ENCODE data around the gene AUTS2.

AUTS2 gene

DNA sequence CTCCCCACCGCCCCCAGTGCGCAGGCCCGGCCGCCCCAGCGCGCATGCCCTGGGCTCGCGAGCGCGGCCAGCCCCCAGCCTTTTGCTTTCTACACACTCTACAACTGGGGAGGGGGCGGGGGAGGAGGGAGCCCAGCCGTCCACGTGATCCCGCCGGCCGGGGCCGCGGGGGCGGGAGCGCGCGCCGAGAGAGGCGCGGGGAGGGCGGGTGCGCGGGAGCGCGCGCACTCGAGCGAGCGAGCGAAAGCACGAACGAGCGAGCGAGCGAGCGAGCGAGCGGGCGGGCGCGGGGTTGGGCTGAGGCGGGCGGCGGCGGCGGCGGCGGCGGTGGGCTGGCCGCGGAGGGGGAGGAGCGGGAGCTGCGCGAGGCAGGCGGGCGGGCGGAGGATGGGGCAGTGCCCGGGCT, at the start of gene AUTS2:
Gene AUTS2, plus strand, starts transcription at position 395 of the 406 bp plus-strand sequence. CDS start 1,179 bp downstream, outside the sequence.
- TF ChIP-seq, protein P1, sequence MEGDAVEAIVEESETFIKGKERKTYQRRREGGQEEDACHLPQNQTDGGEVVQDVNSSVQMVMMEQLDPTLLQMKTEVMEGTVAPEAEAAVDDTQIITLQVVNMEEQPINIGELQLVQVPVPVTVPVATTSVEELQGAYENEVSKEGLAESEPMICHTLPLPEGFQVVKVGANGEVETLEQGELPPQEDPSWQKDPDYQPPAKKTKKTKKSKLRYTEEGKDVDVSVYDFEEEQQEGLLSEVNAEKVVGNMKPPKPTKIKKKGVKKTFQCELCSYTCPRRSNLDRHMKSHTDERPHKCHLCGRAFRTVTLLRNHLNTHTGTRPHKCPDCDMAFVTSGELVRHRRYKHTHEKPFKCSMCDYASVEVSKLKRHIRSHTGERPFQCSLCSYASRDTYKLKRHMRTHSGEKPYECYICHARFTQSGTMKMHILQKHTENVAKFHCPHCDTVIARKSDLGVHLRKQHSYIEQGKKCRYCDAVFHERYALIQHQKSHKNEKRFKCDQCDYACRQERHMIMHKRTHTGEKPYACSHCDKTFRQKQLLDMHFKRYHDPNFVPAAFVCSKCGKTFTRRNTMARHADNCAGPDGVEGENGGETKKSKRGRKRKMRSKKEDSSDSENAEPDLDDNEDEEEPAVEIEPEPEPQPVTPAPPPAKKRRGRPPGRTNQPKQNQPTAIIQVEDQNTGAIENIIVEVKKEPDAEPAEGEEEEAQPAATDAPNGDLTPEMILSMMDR (IDR thresholded peaks at IDR 0.05; ENCODE audit: low read depth, low read length) = no peak
- peak within 1 kb of the TSS; percentile 62 for H3K4me3 ChIP-seq (ENCODE audit: low read depth, low read length)

DNA sequence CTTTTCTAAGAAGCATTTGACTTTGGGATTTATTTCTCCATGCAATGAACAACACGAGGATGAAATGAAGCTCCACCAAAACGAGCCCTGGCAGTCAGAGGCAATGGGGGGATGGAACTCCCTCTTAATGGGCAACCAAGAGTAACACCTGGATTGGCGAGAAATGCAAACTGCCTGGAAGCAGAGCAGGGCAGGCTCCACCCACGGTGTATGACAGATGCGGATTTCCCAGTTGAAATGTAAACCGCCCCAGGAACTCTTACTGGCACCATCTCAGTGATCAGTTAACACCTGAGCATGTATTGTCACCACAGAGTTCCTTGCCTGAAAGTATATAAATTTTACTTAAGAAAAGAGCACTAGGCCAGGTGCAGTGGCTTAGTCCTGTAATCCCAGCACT, 47.3 kb upstream of the AUTS2 start:
- TF ChIP-seq, protein P1 (IDR thresholded peaks at IDR 0.05; ENCODE audit: low read depth, low read length) = no peak

DNA sequence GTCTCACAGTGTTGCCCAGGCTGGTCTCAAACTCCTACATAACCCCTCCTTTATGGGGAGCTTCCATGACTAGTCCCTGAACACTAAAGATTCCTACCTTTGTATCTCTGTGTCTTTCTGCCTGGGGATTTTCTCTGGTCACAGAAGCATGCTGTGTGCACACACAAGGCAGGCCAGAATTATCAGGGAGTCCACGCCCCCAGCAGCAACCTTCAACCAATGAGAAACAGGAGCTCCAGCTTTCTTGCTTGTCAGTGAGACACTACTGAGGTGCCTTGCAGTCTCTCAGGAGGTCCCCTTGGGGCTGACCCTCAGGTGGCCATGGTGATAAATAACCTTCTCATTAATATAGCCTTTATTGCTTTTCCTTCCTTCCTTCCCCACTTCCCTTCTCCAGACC, 45.1 kb upstream of the AUTS2 start:
- TF ChIP-seq, protein P1 (IDR thresholded peaks at IDR 0.05; ENCODE audit: low read depth, low read length) = no peak
- no peak overlapping the region for H3K4me3 ChIP-seq (ENCODE audit: low read depth, low read length)

More for the DNA sequence above, 47.3 kb upstream of the AUTS2 start:
- H3K4me3 ChIP-seq (ENCODE audit: low read depth, low read length) = no peak overlapping the region

DNA sequence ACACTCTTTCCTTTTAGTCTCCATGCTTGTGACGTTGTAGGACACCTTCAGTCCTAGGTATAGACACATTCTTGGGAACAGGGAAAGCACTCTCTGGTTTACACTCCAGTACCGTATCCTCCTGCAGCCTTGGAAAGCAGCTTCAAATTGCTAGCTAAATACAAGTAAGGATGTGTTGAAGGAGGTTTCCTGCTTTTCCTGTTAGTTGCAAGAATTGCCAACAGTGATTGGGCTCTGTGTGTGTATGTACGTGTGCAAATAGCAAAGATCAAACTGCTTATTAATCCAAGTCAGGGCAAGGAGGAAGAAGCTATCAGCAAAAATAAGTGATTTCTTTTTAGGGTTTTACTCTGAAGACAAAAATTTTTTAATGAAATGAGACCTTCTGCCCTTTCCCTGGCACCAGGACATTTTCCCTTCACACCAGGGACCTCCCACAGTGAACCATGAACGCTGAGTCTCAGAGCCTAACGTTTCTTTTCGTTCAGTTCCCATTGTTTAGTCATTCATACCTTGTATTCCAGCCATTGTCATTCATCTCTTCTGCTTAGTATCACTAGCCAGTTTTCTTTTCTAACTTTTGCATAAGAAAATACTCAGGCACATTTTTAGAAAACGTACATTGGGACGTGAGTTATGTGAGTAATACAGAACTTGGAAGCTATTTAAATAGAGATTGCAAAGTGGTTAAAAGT, 36.9 kb upstream of the AUTS2 start:
- TF ChIP-seq, protein P1 (IDR thresholded peaks at IDR 0.05; ENCODE audit: low read depth, low read length) = no peak
- H3K4me3 ChIP-seq (ENCODE audit: low read depth, low read length) = no peak overlapping the region

DNA sequence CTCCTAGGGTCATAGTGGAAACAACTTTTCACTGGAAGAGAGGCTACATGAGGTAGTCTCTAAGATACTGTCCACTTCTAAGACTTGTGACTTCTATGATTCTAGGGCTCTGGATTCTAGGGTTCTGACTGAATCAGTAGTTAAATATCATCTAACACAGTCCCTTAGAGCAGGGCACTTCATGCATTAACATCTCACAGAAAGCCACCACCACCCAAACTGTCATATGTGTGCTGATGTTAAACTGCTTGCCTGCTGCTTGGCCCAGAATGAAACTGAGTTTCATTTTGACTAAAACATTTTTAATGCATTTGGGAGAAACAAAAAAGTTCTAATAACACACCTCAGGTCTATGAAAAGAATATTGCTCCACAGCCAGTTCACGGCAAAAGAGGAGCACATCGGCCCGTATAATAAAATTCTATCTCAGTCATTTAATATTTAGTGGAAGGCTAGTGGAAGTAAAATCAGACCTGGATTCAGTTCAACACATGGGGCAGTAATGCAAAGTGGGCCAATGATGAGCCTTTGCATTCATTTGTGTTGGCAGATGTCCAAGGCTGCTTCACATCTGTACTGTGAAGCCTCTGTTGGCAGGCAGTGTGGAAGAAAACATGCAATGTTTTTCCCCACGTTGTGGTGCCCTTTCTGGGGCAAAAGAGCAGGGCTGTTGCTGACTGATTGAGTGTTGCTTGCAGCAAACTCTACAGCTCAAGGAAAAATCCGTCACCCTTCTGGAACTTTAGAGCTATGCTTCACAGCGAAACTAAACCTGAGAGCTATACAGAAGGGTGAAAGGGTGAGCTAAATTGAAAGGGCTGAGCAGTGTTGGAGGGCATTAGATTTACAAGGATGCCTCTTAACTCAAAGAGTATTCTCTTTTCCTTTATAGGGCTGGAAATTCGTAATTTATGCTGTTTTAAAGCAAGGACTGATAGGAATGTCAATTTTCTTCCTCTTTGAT, 33.5 kb upstream of the AUTS2 start:
- TF ChIP-seq, protein P1 (IDR thresholded peaks at IDR 0.05; ENCODE audit: low read depth, low read length) = no peak
- no peak overlapping the region for H3K4me3 ChIP-seq (ENCODE audit: low read depth, low read length)

- no peak overlapping the region for H3K4me3 ChIP-seq (ENCODE audit: low read depth, low read length)
- TF ChIP-seq, protein P1 (IDR thresholded peaks at IDR 0.05; ENCODE audit: low read depth, low read length) = no peak
These were observed 30.5 kb upstream of the AUTS2 start for GRCh38 chr7:69567800-69568199.

GRCh38 chr7:69568266-69568665, 30.0 kb upstream of the AUTS2 start:
- no peak overlapping the region for H3K4me3 ChIP-seq (ENCODE audit: low read depth, low read length)
- TF ChIP-seq, protein P1 (IDR thresholded peaks at IDR 0.05; ENCODE audit: low read depth, low read length) = no peak
